ENCODE data around the gene CD163L1.
"Not testable (repeated sequence)": the region's sequence is repeated elsewhere in the genome, so short reads cannot be mapped to it uniquely, and the experiment has no call there.

Gene CD163L1

GRCh38 chr12:7444076-7444475 is at the start of gene CD163L1:
Gene CD163L1, minus strand, starts transcription at chr12:7444153. Its CDS starts 26 bp downstream, at chr12:7444127.
- no peak for DNase-seq

GRCh38 chr12:7493006-7493405 is 49.1 kb upstream of the CD163L1 start:
- DNase-seq, result no peak

GRCh38 chr12:7486512-7486911 is 42.6 kb upstream of the CD163L1 start:
- no peak for DNase-seq

GRCh38 chr12:7485095-7485494 is 41.1 kb upstream of the CD163L1 start:
- DNase-seq, result no peak

GRCh38 chr12:7483343-7483742 is 39.4 kb upstream of the CD163L1 start:
- DNase-seq, result no peak

GRCh38 chr12:7479771-7480170 is 35.8 kb upstream of the CD163L1 start:
- no peak for DNase-seq

- DNase-seq, result no peak
Measured at GRCh38 chr12:7472060-7472459, 28.1 kb upstream of the CD163L1 start.

GRCh38 chr12:7460375-7461259 is 16.7 kb upstream of the CD163L1 start:
- DNase-seq, result peak in 4 of 6 experiments; percentile 10 to 47 (median 28)

- no peak for DNase-seq
Measured at GRCh38 chr12:7459973-7460372, 16.0 kb upstream of the CD163L1 start.

- DNase-seq, result no peak
Measured at GRCh38 chr12:7451756-7452155, 7.8 kb upstream of the CD163L1 start.

GRCh38 chr12:7450667-7451066 is 6.7 kb upstream of the CD163L1 start:
- no peak for DNase-seq

GRCh38 chr12:7448099-7448498 is 4.1 kb upstream of the CD163L1 start:
- no peak for DNase-seq

GRCh38 chr12:7444537-7444936 is 584 bp upstream of the CD163L1 start:
- no peak for DNase-seq

GRCh38 chr12:7441216-7441615 is 2.7 kb downstream of the CD163L1 start:
- DNase-seq, result no peak

GRCh38 chr12:7439579-7440505 is 4.1 kb downstream of the CD163L1 start:
- DNase-seq, result peak in 2 of 6 experiments; percentile 7 to 31

- peak in 1 of 6 experiments; percentile 3 for DNase-seq
Measured at GRCh38 chr12:7438291-7438995, 5.5 kb downstream of the CD163L1 start.

- not testable (repeated sequence) for DNase-seq
Measured at GRCh38 chr12:7437494-7437893, 6.5 kb downstream of the CD163L1 start.

- no peak for DNase-seq
Measured at GRCh38 chr12:7434670-7435069, 9.3 kb downstream of the CD163L1 start.

GRCh38 chr12:7433276-7433822 is 10.6 kb downstream of the CD163L1 start:
- no peak for DNase-seq

- DNase-seq, result no peak
Measured at GRCh38 chr12:7431993-7432685, 11.8 kb downstream of the CD163L1 start.

GRCh38 chr12:7411343-7411742 is 32.6 kb downstream of the CD163L1 start:
- DNase-seq, result no peak

GRCh38 chr12:7404275-7404674 is 39.7 kb downstream of the CD163L1 start:
- no peak for DNase-seq
